A673 (cell line): Measurements from ENCODE around the gene BACH2.

Experiments
- CTCF ChIP-seq: fragments of 300-800, 200-600 bp; sonication (generic); conservative IDR thresholded peaks from 2 replicates; pipeline ENCODE4 v1.5.1; 2017; ENCODE audit warnings: low read depth, mild to moderate bottlenecking, antibody characterized with exemption, low read length, moderate library complexity, mixed read lengths
- EZH2 ChIP-seq: fragments of 200-600 bp; sonication (generic); IDR thresholded peaks from 2 replicates; pipeline ENCODE4 v1.6.1; 2017; ENCODE audit warnings: borderline replicate concordance, low read depth, mild to moderate bottlenecking, mixed read lengths, antibody characterized with exemption, low read length; ENCODE audit not compliant: poor library complexity, severe bottlenecking

GRCh38 chr6:90021711-90022110, 274.9 kb downstream of the BACH2 start:
- TF ChIP-seq CTCF (no peak), EZH2 (no peak)
